ENCODE data around the gene RAB6B.

RAB6B gene

DNA sequence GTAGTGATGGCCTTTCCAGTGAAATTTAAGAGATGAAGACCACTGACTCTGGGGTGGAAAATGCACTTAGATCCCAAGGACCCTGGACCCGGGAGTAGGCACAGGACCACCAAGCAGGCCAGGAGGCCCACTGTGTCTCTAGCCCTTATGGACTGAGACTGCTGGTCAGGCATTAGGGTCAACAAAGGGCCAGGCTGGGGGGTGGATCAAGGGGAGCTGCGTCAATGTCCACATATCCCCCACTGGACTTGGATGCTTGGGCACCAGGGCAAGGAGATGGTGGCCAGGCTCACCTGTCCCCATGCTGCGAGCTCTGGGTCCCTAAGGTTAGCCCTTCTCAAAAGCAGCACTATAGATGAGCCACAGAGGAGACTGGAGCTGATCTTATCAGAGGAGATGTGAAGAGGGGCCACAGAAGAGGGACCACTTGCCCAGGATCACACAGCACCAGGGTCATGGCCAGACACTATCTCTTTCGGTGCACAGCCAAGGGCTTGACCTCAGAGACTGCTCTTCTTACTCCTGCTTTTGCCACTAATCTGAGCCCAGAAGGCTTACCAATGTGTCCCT, 14.7 kb downstream of the RAB6B start:
- no peak for DNase-seq

DNA sequence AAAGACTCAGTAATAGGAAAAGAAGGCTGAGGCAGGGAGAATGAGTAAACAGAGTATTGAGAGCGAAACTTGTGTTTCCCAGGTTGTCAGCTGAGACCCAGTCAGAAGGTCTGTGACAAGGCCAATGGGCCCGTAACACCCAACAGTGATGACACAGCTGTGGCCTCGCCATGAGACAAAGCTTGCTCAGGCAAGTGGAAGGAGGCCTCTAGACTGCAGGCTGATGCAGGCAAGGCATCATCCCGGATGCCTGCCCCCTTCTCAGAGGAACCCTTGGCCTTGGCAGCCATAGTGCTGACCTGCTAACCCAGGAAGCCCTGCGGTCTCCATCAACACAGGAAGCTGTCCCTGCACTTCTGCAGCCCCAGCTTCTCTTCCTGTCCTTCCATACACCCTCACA, 15.4 kb downstream of the RAB6B start:
- DNase-seq = no peak

DNA sequence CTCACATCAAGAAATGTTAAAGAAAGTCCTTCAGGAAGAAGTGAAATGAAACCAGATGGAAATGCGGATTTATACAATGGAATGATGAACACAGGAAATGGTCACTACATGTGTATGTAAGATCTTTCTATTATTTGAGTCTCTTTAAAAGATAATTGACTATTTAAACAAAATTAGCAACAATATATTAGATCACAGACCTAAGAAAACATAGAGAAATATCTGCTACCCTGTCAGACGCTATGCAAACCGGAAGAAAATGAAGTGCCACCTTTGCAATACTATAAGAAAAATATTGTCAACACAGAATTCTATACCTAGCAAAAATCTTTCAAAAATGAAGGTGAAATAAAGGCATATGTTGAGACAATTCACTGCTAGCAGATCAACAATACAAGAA, 17.2 kb downstream of the RAB6B start:
- DNase-seq = no peak

DNA sequence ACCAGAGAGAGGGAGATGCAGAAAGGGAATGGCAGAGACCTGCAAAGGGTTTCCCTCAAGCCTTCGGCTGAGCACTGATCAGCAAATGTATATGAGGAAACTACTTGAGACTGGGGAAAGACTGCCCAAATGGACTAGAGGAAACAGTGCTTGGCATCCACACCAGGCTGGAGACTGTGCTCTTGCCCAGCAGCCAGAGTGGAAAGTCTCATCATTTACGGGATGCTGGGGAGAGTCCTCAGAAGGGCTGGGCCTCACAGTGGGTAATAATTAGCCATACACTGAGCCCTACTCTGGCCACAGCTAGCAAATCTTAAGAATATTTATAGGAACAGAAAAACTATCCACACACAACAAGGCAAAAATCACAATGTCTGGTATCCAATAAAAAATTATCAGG, 18.5 kb downstream of the RAB6B start:
- no peak for DNase-seq

DNA sequence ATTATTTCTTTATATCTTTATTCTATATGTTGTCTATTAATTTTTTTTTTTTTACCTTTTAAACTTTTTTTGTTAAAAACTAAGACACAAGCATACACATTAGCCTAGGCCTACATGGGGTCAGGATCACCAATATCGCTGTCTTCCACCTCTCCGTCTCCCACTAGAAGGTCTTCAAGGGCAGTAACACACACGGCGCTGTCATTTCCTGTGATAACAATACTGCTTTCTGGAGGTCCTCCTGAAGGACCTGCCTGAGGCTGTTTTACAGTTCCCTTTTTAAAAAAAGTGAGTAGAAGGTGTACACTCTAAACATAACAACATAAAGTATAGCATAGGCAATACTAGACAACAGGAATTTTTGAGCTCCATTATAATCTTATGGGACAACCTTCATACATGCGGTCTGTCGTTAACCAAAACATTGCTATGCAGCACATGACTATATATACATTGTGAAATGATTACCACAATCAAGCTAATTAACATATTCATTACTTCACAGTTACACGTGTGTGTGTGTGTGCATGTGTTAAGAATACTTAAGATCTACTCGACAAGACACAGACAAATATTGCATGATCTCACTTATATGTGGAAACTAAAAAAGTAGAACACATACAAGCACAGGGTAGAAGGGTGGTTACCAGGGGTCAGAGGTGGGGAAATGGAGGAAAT, 20.8 kb downstream of the RAB6B start:
- DNase-seq = no peak

DNA sequence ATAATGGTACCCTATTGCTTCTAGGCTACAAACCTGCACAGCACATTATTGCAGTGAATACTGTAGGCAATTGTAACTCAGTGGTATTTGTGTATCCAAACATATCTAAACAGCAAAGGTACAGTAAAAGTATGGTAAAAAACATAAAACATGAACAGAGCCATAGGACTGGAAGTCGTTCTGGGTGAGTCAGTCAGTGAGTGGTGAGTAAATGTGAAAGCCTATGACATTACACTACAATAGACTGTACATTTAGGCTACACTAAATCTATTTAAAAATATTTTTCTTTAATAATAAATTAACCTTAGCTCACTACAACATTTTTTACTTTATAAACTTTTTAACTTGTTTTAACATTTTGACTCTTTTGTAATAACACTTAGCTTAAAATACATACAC, 21.3 kb downstream of the RAB6B start:
- no peak for DNase-seq

DNA sequence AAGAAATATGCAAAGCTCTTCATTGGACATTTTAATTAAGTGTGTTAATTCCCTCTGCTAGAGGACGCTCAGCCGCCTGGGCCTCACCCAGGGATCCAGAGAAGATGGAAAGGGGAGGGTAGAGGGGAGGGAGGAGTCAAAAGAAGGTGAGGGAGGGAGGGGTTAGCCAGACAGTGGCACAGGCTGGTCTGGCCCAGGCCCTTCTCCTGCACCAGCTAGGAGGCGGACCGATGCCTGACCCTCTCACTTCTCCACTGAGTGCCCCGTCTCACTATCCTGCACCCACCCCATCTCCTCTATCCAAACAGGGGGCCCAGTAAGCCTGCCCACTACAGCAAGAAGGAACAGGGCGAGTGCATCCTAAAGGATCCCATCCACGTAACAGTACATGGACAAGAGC, 22.9 kb downstream of the RAB6B start:
- DNase-seq = no peak

DNA sequence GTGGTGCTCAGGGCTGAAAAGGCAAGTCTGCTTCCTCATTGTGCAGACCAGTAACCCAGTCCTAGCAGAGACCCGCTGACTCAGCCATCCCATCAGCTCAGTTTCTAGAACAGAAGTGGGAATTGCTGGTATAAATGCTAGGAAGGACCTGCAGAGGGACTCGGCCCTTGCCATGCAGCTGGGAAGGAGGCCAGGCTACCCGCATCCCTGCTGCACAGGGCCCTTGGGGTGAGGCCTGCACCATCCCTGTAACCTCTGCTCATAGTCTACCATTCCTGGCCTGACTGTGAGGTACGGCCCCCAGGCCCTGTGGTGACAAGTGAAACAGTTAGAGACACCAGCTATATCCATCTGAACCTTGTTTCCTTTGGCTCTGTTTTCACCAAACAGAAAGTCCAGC, 23.5 kb downstream of the RAB6B start:
- DNase-seq = peak in 2 of 4 experiments; percentile 33 to 41

DNA sequence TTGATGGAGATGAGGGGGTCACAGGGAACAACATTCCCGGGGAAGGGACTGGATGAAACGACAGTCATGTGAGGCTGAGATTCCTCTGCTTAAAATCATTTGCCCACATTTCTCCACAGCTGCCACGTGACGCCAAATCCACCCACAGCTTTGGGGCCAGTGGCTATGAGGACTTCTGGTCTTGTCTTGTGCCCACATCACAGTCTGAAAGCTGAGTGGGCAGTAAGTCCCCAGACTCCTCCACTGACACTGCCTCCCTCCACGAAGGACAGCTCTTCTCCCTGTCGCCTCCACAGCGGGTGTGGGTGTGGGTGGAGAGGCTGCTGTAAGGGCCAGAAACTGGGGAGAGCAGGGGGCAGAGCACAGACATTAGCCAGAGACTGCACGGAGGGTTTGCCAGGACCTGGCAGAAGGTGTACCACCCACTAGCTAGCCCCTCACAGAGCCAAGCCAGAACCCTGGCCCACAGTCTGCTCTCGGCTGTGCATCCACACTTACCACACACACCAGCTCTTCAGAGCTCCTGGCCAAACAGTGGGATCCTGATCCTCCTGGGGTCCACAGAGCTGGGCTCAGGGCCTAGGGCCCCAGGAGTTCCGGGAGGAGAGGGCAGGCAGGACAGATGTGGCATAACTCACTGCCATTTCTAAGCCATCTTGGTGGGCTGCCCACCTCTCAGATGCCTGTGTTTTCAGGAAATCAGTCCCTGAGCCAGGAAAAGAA, 24.2 kb downstream of the RAB6B start:
- peak in 1 of 4 experiments; percentile 30 for DNase-seq

DNA sequence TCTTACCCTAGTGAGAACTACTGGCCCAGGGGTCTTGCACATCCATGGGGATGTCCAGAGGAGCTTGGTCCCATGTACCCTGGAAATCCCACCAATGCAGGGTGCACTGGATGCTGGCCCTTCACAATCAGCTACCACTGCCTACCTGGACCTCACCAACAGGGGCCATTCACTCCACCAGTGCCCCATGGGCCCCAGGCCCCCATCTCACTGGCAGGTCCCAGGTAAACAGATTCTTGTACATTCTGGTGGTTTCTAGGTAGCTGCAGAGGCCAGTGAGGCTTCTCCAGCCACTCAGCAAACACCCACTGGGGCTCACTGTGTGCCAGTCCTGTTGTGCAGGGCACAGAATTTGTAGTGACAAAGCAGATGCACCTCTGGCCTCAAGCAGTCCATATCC, 24.9 kb downstream of the RAB6B start:
- DNase-seq = no peak

DNA sequence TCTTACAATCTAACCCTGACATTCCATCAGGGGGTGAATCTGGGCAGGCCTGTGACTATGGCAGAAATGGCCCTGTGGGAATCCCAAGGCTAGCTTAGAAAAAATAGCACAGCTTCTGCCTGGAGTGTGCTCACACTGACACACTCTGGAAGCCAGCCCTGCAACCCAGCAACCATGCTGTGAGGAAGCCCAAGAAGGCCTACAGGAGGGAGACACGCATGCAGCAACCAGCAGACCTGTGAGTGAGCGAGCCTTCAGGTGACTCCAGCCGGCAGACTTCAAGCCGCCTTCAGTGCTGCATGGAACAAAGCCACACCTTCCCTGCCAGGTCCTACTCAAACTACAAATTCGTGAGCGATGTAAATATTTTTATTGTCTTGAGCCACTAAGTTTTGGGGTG, 26.1 kb downstream of the RAB6B start:
- DNase-seq = no peak

DNA sequence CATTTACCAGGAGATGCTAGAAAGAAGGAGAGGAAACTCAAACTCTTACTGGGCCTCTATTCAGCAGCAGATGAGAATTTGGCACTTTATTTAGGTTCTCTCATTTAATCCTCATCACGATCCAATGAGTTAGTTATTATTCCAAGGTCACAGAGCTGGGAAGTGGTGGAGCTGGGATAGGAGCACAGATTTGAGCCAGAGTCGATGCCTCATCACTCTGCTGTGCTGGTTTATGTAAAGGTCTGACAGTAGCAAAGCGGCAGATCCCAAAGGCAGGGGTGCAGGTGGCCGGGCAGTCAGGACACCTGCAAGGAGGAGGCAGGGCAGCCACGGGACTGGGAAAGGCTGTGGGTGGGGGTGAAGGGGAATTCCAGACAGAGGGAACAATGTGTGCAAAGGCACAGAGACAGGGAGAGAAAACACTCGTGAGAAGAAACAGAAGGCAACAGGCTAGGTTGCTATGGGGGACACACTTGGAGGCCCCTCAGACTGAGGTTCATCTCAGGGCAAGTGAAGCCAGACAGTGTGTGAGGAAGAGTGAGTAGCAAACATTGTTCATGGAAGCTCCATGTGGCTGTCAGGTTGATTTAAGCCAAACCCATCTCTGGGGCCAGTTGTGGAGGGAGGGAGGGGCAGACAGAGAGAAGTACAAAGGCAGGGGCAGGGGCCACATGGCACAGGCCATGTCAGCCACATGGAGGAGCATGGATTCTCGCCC, 26.8 kb downstream of the RAB6B start:
- DNase-seq = no peak

DNA sequence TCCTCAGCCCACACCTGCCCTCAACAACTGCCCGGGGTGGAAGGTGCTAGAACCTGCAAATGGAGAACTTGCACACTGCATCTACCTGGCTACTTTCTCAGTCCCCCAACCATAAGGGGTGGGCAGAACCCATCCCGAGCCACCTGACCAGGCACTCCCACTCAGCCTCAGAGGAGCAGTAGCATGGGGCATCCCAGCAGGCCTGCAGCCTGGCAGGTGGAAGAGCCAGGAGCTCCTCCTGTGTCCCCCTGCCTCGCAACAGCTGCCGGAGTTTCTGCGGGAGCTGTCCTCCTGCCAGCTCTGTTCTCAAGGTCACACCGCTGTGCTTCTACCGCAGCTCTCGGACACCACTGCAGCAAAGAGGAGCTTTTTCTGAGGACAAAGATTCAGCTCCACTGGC, 27.5 kb downstream of the RAB6B start:
- no peak for DNase-seq

DNA sequence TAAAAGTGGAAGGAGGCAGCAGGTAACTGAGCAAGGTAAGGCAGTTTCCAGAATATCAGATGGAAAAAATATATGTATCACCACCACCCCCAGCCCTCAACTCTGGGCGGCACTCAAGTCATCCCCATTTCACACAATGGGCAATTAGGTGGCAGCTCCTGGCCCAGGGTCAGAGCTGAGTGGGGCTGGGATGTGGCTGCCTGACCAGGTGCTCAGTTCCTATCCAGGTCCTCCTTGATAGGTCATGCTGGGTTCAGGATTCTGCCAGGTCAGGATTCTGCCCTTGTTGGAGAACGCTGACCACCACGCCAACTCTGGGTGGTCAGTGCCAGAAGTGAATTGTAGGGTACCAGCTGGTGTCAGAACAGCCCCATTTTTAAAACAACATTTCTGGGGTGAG, 29.5 kb downstream of the RAB6B start:
- no peak for DNase-seq

DNA sequence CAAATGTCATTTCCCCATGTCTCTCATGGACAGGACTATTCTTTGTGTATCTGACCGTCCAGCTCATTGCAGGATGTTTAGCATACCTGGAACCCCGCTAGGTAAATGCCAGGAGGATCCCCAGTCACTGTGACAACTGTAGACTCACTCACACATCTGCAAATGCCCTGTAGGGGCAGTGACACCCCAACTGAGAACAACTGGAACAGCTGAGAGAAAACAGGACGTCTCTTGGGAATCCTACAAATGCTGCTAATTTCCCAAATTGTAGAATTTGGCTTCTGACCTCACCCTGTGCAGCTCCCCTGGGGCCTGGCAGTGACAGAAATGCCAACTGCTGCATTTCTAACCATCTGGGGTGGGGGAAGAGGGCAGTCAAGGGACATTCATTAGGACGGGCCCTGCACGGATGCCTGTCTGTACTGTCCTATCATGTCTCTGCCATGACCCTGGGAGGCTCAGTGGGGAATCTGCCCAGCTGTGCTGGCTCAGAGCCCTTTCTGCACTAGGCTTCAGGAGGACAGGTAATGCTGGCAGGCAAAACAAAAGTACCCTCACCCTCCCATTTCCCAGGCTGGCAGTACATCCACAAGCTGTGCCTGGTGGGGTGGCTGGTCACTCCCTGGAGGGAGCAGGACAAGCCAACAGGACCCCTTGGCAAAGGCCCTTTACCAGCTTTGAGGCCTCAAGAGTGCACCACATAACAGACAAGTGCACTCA, 30.4 kb downstream of the RAB6B start:
- no peak for DNase-seq

DNA sequence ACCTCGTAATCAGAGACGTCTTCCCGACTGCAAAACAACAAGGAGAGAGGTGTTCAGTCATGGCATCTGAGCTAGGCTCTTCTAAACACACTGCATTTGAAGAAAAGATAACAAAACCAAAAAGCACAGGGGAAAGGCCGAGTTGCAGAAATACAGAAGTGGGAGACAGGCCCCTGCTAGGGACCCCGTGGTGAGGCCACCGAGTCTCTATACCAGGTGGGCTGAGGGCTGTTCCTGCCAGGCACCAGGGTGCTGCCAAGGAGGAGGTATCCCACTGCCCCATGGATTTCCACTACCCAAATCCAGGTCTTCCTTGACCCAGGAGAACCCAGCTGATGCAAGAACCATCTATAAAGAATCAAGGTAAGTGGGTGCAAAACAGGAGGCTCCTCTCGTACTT, 31.1 kb downstream of the RAB6B start:
- DNase-seq = no peak

DNA sequence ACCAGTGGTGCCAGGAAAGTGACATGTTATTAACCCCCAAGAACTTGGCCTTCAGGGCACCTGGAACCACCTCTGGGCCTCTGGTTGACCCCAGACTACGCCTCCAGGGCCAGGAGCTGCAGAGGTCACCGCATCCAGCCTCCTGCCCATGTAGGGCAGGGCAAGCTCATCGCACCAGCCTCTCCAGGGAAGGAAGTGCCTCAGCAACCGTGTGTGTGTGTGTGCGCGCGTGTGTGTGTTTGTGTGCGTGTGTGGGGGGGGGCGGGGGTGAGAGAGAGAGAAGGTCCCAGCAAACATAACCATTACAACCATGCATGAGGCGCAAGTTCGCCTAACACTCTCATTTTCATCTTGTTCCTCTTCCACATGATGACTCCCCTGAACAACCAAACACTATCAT, 31.8 kb downstream of the RAB6B start:
- no peak for DNase-seq

DNA sequence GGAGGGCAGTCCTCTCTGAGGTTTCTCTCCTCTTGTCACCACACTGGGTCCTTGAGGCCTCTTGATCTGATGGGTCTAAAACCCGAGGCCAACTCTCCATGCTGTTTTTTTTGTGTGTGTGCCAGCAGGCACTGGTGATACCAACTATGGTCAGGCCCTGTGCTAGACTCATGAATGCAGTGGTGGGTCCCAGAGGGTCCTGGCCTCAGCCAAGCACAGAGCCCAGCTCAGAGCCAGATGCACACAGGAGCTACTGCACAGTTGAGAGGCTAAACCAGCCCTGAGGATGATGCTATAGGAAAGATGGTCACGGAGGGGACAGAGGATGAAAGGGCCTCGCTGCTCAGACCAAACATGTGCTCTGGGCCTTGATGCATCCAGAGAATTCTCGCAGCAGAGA, 33.5 kb downstream of the RAB6B start:
- DNase-seq = no peak

DNA sequence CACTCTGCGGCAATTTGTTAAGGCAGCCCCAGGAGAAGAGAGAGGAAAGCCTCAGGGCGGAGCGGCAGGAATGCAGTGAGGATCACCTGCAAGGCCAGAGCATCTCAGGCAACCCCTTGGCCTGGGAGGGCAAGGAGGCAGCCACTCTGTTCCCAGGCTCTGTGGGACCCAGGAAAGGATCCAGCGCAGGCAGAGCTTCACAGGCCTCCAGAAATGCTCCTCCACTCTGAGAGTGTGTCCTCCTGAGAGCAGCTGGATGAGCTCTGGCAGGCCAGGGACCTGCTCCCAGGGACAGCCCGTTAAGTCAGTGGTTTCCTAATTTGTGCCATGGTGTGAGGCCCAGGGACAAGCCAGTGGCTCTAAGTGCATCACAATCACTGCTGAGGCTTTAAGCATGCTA, 35.2 kb downstream of the RAB6B start:
- DNase-seq = no peak

DNA sequence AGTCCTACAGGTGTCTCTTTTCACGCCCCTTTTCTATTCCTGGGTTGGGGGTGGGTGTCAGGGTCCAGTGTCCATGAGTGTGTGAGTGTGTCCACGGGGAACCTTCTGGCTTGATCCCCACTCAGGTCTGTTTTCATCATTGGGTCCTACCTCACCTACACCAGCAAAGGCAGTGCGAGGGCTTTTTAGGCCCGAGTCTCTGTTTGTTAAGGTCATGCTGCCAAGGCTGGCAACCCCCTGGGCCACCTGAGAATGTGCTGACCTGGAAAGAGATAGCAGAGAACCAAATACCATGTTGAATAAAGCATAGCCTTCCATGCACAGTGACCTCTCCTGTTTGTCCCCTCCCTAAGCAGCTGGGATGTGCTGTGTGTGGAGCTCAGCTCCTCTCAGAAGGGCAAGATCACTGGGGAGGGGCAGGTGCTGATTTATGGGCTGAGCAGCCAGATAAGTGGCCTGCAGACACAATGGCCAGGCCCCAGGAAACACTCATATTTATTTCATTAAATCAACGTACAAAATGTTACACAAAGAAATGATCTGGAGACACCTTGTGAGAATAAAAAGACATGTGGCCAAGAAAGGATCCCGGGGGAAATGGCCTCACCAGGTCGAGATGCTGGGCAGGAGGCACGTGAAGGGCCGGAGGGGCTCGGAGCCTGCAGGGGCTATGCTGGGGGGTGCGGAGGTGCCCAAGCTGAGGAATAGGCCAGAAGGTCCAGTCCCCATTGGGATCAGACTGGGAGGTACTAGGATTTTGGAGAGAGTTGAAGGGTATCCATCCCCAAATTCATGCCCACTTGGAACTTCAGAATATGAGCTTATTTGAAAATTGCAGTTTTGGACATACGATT, 36.1 kb downstream of the RAB6B start:
- no peak for DNase-seq

DNA sequence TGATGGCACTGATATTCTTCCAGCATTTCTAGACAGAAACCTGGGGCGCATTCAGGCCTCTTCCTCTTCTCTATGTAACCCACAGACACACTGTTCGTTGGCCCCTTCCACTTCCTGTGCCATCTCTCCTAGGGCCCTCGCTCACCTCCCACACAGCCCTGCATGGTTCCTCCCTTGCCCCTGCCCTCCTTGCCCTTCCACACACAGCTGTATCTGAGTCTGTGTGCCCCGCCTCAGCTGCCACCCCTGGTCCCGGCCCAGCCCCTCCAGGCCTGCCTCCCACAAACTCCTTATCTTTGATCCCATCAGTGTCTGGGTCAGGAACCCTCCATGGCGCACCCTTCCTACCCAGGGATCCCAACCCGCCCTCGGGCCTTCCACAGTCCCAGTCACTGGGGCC, 37.9 kb downstream of the RAB6B start:
- DNase-seq = peak in 3 of 4 experiments; percentile 17 to 58 (median 46)

DNA sequence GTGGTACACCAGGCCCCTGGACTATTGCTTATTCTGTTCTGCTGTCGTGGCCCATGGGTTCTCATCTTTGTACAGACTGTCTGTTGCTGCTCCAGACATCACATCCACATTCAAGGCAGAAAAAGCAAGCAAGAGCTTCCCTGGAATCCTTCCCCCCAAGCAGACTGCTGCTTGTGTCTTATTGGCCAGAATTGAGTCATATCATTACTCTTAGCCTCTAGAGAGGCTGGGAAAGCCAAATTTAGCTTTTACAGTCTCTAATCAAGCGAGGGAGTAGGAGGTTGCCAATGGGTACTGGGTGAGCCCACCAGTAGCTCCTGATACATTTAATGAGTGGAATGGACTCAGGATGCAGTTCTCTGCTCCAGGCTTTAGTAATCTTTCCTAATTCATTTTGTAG, 39.4 kb downstream of the RAB6B start:
- no peak for DNase-seq

Measured in suppressor macrophage (primary cell).